Measurements from ENCODE around the gene SLC35E1. TPM values are rescaled to one million over a fixed set of nuclear protein-coding genes. Genes with fewer than 3 reads are reported as not detected.

Gene SLC35E1
- total RNA-seq, 4 donors from 2014 or later, result 31.0 to 56.1 (median 42.8) TPM

DNA sequence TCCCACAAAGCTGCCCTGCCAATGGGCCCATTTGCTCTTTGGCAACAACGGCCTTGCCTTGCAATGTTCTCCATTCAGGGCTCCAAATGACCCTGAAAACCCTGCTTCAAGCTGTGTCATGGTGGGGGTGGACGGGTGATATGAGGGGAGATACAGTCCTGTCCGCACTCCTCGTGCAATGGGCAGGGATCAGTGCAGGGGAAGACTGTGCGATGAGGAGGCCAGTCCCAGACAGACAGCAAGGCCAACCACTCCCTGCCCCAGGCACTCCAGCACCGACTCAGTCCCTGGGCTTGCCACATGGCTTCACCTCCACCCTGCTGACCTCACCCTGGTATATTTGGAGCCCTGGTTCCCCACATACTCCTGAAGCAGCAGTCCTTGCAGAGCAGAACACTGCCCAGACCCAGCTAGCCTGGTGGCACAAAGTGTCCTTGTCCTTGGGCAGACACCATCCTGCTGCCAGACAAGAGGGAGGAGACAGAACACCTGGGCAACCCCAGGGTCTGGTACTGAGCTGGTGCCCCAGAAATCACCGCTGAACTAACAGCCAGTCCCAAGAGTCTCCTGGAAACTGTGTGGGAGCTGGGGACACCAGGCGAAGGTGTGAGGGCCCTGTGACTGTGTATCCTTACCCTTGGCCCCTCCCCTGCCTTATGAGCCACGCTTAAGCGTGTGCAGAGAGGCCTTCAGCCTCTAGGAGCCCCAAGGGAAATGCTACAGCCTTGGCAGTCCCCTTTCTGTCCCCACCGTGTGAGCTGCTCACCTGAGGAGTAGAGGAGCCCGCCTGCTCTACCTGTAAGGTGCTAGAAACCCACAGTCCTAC is 9.1 kb upstream of the SLC35E1 start:
- WGBS, 2 donors (ENCODE audit: low coverage in 1 of 2), result 80% methylated on average over 12 of the region's 12 CpGs; no CpG with 5 or more reads in 1 of the 2 donors
- Histone ChIP-seq H3K9me3 (no peaks in the 10 kb centered on the region), H3K4me1 (peaks cover 26 to 42% (median 34%) of the 10 kb centered on the region in 4 donors), H3K27ac (no peak overlapping the region), H3K4me3 (no peak overlapping the region), H3K27me3 (no peaks in the 10 kb centered on the region), H3K36me3 (peaks cover 0 to 4% (median 0%) of the 10 kb centered on the region in 4 donors)
- intact Hi-C loops (cut with DNase I; ENCODE audit: low total_unique reads) (no loop called here), in situ Hi-C loops (cut with MboI; ENCODE audit: low pct_ligation_motif_present in 1 of 4, low pct_unique_long_range_greater_than_20kb in 1 of 4, low sequenced_read_pairs in 3 of 4) (no loop called here)
- TF ChIP-seq, protein P1, sequence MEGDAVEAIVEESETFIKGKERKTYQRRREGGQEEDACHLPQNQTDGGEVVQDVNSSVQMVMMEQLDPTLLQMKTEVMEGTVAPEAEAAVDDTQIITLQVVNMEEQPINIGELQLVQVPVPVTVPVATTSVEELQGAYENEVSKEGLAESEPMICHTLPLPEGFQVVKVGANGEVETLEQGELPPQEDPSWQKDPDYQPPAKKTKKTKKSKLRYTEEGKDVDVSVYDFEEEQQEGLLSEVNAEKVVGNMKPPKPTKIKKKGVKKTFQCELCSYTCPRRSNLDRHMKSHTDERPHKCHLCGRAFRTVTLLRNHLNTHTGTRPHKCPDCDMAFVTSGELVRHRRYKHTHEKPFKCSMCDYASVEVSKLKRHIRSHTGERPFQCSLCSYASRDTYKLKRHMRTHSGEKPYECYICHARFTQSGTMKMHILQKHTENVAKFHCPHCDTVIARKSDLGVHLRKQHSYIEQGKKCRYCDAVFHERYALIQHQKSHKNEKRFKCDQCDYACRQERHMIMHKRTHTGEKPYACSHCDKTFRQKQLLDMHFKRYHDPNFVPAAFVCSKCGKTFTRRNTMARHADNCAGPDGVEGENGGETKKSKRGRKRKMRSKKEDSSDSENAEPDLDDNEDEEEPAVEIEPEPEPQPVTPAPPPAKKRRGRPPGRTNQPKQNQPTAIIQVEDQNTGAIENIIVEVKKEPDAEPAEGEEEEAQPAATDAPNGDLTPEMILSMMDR (IDR thresholded peaks at IDR 0.05), result no peak
- TF ChIP-seq EP300 (IDR thresholded peaks at IDR 0.05; ENCODE audit: low read depth) (no peak), POLR2AphosphoS5 (IDR thresholded peaks at IDR 0.05) (no peak), POLR2A (IDR thresholded peaks at IDR 0.05) (no peak)
- no peak for DNase-seq

DNA sequence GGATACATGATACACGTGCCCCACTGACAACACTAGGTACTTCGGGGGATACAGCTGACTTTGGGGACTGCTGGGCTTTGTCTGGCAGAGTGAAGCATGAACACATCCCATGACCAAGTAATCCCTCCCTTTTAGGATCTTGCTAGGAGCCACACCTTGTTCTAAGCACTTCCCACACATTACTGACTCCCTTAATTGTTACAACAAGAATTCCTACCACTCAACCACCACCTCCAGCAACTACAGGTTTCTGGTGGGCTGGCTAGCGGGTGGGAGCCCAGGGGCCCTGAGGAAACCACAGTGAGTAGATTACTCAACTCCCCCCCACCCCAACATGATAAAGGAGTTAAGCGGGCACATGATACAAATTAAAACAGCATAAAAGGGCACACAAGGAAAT is 7.2 kb upstream of the SLC35E1 start:
- Histone ChIP-seq H3K4me3 (no peak overlapping the region), H3K4me1 (peaks cover 10 to 29% (median 16%) of the 10 kb centered on the region in 4 donors), H3K36me3 (peaks cover 0 to 5% (median 0%) of the 10 kb centered on the region in 4 donors), H3K27ac (no peak overlapping the region), H3K9me3 (no peaks in the 10 kb centered on the region), H3K27me3 (no peaks in the 10 kb centered on the region)
- WGBS, 2 donors (ENCODE audit: low coverage in 1 of 2), result 91 to 100% methylated on average over 1 to 4 of the region's 4 CpGs
- no peak for TF ChIP-seq POLR2A (IDR thresholded peaks at IDR 0.05)
- in situ Hi-C loops (cut with MboI; ENCODE audit: low pct_ligation_motif_present in 1 of 4, low pct_unique_long_range_greater_than_20kb in 1 of 4, low sequenced_read_pairs in 3 of 4) (no loop called here), intact Hi-C loops (cut with DNase I; ENCODE audit: low total_unique reads) (loop anchor here (10.0 kb wide), 1 partner anchor 45 kb away; the partner anchor contains the start of gene MED26)
- DNase-seq, result no peak

DNA sequence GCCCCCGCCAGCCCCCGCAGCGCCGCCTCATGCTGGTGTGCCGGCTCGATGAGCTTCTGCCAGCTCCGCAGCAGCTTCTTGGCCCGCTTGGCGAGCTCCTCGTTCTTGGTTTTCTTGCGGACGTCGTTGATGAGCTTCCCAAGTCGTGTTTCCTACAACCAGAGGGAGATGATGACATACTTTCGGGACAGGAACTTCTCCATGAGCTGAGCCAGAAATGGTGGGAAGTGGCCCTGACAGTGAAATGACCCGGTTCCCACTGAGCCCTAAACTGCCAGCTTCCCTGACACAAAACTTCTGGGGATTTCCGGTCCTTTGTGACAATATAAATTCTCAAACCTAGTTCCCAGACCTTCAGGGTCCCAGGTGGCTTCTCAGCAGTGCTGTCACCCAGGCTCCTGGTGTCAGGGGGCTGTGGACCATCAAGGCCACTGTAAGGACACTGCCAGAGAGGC is 5.3 kb upstream of the SLC35E1 start:
- Histone ChIP-seq H3K9me3 (no peaks in the 10 kb centered on the region), H3K4me1 (peaks cover 11 to 29% (median 17%) of the 10 kb centered on the region in 4 donors), H3K27ac (no peak overlapping the region), H3K36me3 (peaks cover 0 to 5% (median 0%) of the 10 kb centered on the region in 4 donors), H3K4me3 (no peak overlapping the region), H3K27me3 (no peaks in the 10 kb centered on the region)
- WGBS, 2 donors (ENCODE audit: low coverage in 1 of 2), result 88% methylated on average over 13 of the region's 17 CpGs; no CpG with 5 or more reads in 1 of the 2 donors
- intact Hi-C loops (cut with DNase I; ENCODE audit: low total_unique reads), result loop anchor here (10.0 kb wide), 1 partner anchor 47 kb away; the partner anchor contains the start of gene MED26
- TF ChIP-seq EP300 (IDR thresholded peaks at IDR 0.05; ENCODE audit: low read depth), result no peak
- no peak for TF ChIP-seq POLR2A (IDR thresholded peaks at IDR 0.05)
- no peak for DNase-seq
- in situ Hi-C loops (cut with MboI; ENCODE audit: low pct_ligation_motif_present in 1 of 4, low pct_unique_long_range_greater_than_20kb in 1 of 4, low sequenced_read_pairs in 3 of 4), result no loop called here

DNA sequence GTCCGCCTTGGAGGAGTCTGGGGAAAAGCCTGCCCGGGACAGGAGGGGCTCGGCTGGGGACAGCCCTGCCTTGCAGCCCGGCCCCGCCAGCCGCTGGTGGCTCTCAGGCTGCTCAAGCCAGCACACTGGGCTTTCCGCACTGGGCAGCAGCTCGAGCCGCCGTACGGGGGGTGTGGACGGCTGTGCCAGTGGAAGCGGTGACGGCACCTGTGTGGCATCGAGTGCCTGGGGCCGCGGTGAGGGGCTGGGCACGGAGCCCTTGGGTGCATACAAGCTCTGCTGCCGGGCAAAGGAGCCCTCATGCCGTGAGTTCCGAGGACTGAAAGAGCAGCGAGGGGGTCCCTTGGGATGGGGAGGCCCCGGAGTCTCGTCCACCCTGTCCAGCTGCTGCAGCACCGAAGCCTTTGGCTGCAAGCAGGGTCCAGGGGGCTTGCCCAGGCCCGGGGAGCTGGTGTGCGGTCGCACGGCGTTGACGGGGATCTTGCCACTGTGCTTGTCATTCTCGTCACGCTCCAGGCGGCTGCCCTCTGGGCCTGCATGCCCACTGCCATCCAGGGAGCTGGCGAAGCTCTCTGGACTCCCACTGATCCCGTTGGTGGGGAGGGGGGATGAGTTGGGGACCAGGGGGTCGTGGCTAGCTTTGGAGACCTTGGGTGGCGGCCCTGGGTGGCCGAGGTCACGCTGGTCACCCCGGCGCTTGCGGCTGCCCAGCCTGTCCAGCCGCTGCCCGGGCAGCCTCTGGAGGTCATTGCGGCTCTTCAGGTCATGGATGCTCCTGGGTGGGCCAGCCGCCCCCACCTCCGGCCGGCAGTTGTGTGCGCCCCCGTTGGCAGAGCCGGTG is 4.7 kb upstream of the SLC35E1 start:
- peaks cover 11 to 23% (median 17%) of the 10 kb centered on the region in 4 donors for H3K4me1 ChIP-seq
- 90% methylated on average over 21 of the region's 52 CpGs; no CpG with 5 or more reads in 1 of the 2 donors for WGBS, 2 donors (ENCODE audit: low coverage in 1 of 2)

DNA sequence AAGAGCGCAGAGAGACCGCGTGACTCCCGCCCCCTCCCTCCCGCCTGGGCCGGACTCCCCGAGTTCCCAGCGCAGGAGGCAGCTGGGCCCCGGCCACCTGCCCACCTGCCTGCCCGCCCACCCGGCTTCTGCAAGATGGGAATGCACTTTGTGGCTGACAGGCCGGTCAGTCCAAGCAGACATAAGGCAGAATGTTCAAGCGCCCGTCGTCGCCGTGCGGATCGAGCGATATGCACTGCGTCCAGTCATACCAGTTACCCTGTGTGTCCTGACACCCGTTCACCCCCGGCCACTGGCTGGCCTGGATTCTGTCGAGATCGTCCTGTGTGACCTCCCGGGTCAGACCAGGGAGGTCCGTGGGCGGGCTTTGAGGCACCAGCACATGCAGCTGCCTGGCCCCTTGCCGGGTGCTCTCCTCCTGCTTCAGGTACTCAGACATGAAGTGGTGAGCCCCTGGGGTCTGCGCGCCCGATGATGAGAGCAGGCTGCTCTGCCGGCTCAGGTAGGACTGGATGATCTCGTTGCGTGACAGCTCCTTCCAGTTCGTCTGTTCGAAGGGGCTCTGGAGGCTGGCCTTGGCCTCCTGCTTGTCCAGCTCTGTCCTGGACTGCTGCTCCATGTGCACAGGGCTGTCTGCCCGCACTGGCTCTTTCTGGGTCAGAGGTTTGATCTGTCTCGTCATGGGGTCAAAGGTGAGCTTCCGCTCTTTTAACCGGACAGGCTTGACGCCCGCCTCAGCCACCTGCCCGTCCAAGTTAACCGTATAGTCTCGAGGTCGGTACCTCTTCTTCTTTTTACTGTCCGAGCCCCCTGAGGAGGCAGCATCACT is 3.9 kb upstream of the SLC35E1 start:
- H3K27ac ChIP-seq, result no peak overlapping the region
- DNase-seq, result no peak
- no peaks in the 10 kb centered on the region for H3K9me3 ChIP-seq
- in situ Hi-C loops (cut with MboI; ENCODE audit: low pct_ligation_motif_present in 1 of 4, low pct_unique_long_range_greater_than_20kb in 1 of 4, low sequenced_read_pairs in 3 of 4), result no loop called here
- peaks cover 0 to 5% (median 0%) of the 10 kb centered on the region in 4 donors for H3K36me3 ChIP-seq
- H3K4me3 ChIP-seq, result no peak overlapping the region
- H3K27me3 ChIP-seq, result no peaks in the 10 kb centered on the region
- intact Hi-C loops (cut with DNase I; ENCODE audit: low total_unique reads), result loop anchor here (10.0 kb wide), 1 partner anchor 49 kb away; the partner anchor contains the start of gene MED26
- TF ChIP-seq EP300 (IDR thresholded peaks at IDR 0.05; ENCODE audit: low read depth), result no peak
- no peak for TF ChIP-seq POLR2AphosphoS5 (IDR thresholded peaks at IDR 0.05)
- TF ChIP-seq, protein P1 (IDR thresholded peaks at IDR 0.05), result no peak
- TF ChIP-seq POLR2A (IDR thresholded peaks at IDR 0.05), result no peak
- H3K4me1 ChIP-seq, result peaks cover 14 to 29% (median 23%) of the 10 kb centered on the region in 4 donors
- WGBS, 2 donors (ENCODE audit: low coverage in 1 of 2), result 87 to 90% methylated on average over 2 to 46 of the region's 48 CpGs

More for the DNA sequence above, 4.7 kb upstream of the SLC35E1 start:
- in situ Hi-C loops (cut with MboI; ENCODE audit: low pct_ligation_motif_present in 1 of 4, low pct_unique_long_range_greater_than_20kb in 1 of 4, low sequenced_read_pairs in 3 of 4) (no loop called here), intact Hi-C loops (cut with DNase I; ENCODE audit: low total_unique reads) (loop anchor here (10.0 kb wide), 1 partner anchor 48 kb away; the partner anchor contains the start of gene MED26)
- DNase-seq, result no peak
- Histone ChIP-seq H3K27ac (no peak overlapping the region), H3K27me3 (no peaks in the 10 kb centered on the region), H3K4me3 (no peak overlapping the region), H3K9me3 (no peaks in the 10 kb centered on the region), H3K36me3 (peaks cover 0 to 5% (median 0%) of the 10 kb centered on the region in 4 donors)
- TF ChIP-seq POLR2AphosphoS5 (IDR thresholded peaks at IDR 0.05) (no peak), POLR2A (IDR thresholded peaks at IDR 0.05) (no peak), EP300 (IDR thresholded peaks at IDR 0.05; ENCODE audit: low read depth) (no peak)

Data from transverse colon (tissue), 4 donors.